Measurements from ENCODE around the gene TDRD7.

The TDRD7 gene, protein sequence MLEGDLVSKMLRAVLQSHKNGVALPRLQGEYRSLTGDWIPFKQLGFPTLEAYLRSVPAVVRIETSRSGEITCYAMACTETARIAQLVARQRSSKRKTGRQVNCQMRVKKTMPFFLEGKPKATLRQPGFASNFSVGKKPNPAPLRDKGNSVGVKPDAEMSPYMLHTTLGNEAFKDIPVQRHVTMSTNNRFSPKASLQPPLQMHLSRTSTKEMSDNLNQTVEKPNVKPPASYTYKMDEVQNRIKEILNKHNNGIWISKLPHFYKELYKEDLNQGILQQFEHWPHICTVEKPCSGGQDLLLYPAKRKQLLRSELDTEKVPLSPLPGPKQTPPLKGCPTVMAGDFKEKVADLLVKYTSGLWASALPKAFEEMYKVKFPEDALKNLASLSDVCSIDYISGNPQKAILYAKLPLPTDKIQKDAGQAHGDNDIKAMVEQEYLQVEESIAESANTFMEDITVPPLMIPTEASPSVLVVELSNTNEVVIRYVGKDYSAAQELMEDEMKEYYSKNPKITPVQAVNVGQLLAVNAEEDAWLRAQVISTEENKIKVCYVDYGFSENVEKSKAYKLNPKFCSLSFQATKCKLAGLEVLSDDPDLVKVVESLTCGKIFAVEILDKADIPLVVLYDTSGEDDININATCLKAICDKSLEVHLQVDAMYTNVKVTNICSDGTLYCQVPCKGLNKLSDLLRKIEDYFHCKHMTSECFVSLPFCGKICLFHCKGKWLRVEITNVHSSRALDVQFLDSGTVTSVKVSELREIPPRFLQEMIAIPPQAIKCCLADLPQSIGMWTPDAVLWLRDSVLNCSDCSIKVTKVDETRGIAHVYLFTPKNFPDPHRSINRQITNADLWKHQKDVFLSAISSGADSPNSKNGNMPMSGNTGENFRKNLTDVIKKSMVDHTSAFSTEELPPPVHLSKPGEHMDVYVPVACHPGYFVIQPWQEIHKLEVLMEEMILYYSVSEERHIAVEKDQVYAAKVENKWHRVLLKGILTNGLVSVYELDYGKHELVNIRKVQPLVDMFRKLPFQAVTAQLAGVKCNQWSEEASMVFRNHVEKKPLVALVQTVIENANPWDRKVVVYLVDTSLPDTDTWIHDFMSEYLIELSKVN

DNA sequence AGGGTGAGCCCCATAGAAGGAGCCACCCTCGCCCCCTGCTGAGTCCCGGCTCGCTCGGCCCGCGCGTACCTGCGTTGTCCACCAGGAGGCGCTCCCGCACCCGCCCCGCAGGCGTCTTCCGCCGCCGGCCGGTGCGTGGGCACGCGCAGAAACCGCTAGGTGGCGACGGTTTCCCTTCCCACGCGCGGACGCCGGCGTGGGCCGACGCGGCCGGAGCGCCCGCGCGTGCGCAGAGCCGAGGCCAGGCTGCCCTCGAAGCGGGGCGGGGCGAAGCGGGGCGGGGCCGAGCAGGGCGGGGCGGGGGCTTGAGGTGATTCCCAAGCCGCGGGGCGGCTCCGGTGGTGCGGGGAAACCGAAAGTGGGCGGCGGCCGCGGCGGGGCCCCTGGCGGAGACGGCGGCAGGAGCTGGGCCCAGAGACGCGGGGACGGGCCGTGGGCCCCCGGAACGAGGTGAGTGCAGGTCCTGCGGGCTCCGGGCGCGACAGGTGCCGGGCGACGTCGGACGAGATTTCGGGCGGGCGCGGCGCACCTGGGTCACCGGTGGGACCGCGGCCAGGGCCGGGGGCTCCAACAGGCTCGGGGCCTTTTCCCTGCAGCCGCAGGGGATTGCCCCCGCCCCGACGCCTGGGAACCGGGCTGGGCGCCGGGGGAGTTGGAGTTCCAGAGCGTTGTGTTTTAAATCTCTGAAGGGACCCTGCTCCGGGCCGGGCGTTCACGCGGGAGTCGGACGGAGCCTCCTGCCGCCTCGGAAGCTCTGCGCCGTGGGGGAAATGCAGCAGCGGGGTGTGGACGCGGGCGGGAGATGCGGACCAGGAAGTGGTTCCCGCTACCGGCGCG is at the start of gene TDRD7:
Gene TDRD7 (plus strand): TSS at position 308 of the 837 bp plus-strand sequence. CDS start 16,370 bp downstream, outside the sequence.
- DNase-seq (ENCODE audit: low read depth, low spot score): peak; percentile 81

- DNase-seq (ENCODE audit: low read depth, low spot score): no peak
These were observed 48.9 kb upstream of the TDRD7 start for GRCh38 chr9:97362777-97363545.

DNA sequence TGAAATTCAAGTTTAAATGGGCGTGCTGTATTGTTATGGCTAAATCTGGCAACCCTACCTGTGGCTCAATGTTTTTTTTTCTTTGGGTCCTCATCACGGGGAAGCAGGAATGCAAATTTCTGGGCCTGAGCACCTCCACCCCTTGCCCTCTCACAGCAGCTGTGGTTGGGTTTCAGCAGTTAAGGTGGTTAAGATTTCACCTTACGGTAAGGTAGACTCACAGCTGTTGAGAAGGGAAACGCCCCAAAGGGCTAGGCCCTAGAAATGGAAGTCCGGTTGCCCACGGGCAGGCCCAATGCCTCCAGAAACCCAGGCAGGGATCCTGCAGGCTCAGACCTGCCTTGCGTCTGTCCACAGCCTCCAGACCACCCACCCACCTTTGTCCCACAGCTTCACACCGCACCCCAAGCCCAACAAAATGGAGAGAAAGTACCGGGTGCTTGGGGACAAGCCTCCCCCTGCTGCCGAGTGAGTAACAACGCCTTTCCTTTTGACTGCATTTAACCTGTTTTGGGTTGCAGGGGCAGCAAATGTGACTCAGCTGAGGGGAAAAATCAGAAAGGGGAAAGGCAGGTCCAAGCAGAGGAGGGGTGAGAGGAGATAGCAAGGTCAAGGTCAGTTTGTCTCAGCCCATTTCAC is 48.1 kb upstream of the TDRD7 start:
- no peak for DNase-seq (ENCODE audit: low read depth, low spot score)

GRCh38 chr9:97364769-97365490 is 47.0 kb upstream of the TDRD7 start:
- no peak for DNase-seq (ENCODE audit: low read depth, low spot score)

GRCh38 chr9:97365634-97366033 is 46.3 kb upstream of the TDRD7 start:
- DNase-seq (ENCODE audit: low read depth, low spot score): no peak

DNA sequence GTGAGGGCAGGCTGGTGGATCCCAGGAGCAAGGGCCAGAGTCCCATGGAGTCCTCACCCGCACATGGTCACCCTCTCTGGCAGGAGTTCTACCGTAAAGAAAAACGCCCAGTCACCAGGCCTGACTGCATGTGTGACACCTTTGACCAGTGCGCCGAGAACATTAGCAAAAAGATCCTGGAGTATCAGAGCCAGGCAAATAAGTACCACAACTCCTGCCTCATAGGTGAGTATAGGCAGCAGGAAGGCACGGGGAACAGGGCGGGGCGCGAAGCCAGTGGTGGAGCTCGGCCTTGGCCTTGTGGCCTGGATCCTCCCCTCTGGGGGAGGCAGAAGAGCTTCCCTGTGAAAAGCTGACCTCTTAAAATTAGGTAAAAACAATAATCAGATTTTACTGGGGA is 45.4 kb upstream of the TDRD7 start:
- DNase-seq (ENCODE audit: low read depth, low spot score): no peak

DNA sequence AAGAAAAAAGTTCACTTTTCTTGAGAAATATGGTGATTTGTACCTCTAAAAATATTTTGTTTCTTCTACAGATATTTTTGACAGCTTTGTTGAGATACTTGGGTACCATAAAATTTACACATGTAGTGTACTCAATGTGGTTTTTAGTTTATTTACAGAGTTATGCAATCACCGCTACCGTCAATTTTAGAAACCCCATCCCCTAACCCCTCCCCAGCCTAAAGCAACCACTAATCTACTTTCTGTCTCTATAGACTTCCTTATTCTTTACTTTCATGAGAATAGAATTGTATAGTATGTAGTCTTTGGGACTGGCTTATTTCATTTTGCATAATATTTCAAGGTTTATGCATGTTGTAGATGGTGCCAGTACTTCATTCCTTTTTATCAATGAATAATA is 45.0 kb upstream of the TDRD7 start:
- no peak for DNase-seq (ENCODE audit: low read depth, low spot score)

DNA sequence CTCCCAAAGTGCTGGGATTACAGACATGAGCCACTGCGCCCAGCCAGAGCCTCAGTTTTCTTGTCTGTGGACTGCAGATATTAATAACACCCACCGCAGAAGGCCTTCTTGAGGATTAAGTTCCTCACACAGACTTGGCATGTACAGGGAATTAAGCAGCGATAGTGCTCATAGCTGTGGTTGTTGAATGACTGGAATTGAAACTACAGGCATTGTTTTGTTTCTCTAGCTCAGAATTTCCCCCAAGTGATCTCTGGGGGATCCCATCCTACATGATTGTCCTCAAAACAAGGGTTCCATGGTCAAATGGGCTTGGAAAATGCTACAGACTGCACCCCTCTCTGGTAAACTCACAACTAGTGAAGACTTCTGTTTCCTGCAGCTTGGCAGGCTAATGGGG is 44.2 kb upstream of the TDRD7 start:
- DNase-seq (ENCODE audit: low read depth, low spot score): no peak

- no peak for DNase-seq (ENCODE audit: low read depth, low spot score)
These were observed 42.9 kb upstream of the TDRD7 start for GRCh38 chr9:97368964-97369363.

DNA sequence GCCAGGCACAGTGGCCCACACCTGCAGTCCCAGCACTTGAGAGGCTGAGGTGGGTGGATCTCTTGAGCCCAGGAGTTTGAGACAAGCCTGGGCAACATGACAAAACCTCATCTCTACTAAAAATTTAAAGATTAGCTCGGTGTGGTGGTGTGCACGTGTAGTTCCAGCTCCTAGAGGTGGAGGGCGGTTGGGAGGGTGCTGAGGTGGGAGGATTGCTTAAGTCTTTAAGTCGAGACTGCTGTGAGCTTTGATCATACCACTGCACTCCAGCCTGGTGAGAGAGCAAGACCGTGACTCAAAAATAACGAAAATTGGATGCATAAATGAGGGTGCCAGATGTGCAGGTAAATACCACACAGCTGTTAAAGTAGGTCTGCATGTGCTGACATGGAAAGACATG is 39.3 kb upstream of the TDRD7 start:
- DNase-seq (ENCODE audit: low read depth, low spot score): no peak

- no peak for DNase-seq (ENCODE audit: low read depth, low spot score)
These were observed 38.6 kb upstream of the TDRD7 start for GRCh38 chr9:97373331-97373730.

- no peak for DNase-seq (ENCODE audit: low read depth, low spot score)
These were observed 37.1 kb upstream of the TDRD7 start for GRCh38 chr9:97374811-97375210.

- DNase-seq (ENCODE audit: low read depth, low spot score): no peak
These were observed 35.0 kb upstream of the TDRD7 start for GRCh38 chr9:97376902-97377301.

- no peak for DNase-seq (ENCODE audit: low read depth, low spot score)
These were observed 29.7 kb upstream of the TDRD7 start for GRCh38 chr9:97382099-97382718.

DNA sequence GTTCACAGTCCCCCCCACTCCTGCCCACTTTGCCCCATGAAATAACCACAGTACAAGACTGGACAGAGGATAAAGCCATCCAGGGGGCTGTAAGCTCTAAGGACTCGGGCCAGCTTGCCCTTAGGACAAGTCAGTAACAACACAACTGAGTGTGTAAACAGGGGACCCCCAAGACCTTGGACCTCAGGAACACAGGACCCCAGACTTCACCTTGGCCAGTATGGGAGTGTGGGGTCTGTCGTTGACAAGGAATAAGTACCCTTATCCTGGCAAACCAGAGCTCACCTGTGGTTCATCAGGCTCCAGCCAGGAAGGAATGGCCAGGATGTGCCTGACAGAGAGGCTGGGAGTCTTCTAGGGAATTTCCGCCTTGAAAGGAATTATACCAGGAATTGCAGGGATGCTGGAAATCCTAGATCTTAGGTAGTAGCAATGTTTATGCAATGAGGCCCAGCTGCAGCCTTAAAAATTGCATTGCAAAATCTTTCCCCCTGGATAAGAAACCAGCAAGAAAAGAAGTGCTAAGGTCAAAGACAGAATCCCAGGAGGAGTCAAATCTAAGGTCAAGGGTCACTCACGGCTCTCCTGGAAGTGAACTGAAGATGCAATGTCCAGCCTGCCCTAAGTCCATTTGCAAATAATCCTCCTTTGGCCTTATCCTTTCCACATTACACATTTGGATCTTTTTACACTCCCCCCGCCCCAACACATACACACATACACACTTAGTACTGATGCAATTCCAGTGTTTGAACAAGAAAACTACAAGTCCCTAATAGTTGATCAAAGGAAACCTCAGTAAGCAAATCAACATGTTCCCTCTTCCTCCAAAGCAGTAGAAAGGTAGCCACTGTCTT is 27.3 kb upstream of the TDRD7 start:
- DNase-seq (ENCODE audit: low read depth, low spot score): no peak

DNA sequence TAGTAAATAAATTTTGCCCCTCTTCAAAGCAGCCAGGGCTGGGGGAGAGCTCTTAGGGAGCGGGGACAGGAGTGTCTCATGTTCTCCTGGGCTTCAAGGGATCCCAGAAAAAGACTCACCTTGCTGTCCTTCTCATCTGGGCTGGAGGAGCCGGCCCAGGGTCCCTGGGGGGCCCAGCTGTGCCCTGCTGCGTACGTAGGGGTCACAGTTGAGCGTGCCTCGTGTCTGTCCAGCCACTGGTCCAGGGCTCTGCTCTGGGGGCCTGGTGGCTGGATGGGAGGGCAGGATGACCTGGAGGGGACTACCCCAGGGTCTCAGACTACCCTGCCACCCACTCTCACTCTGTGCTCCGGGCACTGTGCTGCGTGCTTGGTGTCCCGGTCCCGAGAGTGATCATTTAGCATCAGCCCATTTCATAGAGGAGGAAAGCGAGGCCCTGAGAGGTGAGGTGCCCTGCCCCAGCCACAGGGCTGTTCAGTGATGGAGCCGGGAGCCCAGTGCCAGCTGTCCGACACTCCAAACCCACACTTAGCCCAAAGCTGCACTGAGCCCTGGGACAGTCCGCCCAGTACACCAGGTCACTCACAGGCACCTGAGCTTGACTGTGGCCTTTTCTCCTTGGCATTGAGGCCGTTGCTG is 26.2 kb upstream of the TDRD7 start:
- DNase-seq (ENCODE audit: low read depth, low spot score): no peak

- no peak for DNase-seq (ENCODE audit: low read depth, low spot score)
These were observed 25.6 kb upstream of the TDRD7 start for GRCh38 chr9:97386265-97386633.

Data from activated naive CD8-positive, alpha-beta T cell treated with anti-CD3 and anti-CD28 coated beads, Interleukin-2, amount 50 U/mL, for 16 hours (primary cell).